Panc1 (cell line): ENCODE results near the gene HES5. TPM values are rescaled to one million over a fixed set of nuclear protein-coding genes. Genes with fewer than 3 reads are reported as not detected.

Source experiments
- ATAC-seq: fragments of 200-7000 bp; cut with Tn5 transposase; 2 replicates; pipeline ENCODE4 v1.9.1; 2020; ENCODE audit warnings: mild to moderate bottlenecking, moderate library complexity
- BruUV-seq: library from RNA; stranded (reverse); fragments of 400-500 nt; replicated peaks from 2 replicates; lab custom pipeline; 2021; lab: Mats Ljungman, UMichigan
- CTCF ChIA-PET: fragments of 300-600 bp; sonication (Branson Sonifier 250); formaldehyde crosslinking; loops from one replicate; lab custom pipeline; 2022; ENCODE audit warnings: antibody characterized with exemption; lab: Charles Lee
- POLR2A ChIA-PET: fragments of 300-600 bp; sonication (Branson Sonifier 250); formaldehyde crosslinking; loops from one replicate; lab custom pipeline; 2022; ENCODE audit warnings: antibody characterized with exemption; lab: Charles Lee
- DNase-seq: peaks from one replicate; pipeline ENCODE4 v3.0.0-alpha.2; 2010; ENCODE audit warnings: low read depth, low spot score
- H3K27ac ChIP-seq: 2 replicates; pipeline ENCODE4 v1.5.1; 2011; ENCODE audit warnings: mild to moderate bottlenecking, low read length, inconsistent platforms
- H3K27me3 ChIP-seq: fragments of 200-500 bp; sonication (Bioruptor generic); 2 replicates; pipeline ENCODE4 v1.6.0; 2014; ENCODE audit warnings: low read length, inconsistent platforms; ENCODE audit not compliant: control insufficient read depth, insufficient read depth
- H3K36me3 ChIP-seq: fragments of 200-500 bp; sonication (Bioruptor generic); 2 replicates; pipeline ENCODE4 v1.5.1; 2014; ENCODE audit warnings: inconsistent platforms, mild to moderate bottlenecking, low read length, moderate library complexity; ENCODE audit not compliant: control insufficient read depth, insufficient read depth
- H3K4me1 ChIP-seq: 2 replicates; pipeline ENCODE4 v1.5.1; 2011; ENCODE audit warnings: inconsistent platforms, mild to moderate bottlenecking, low read length, moderate library complexity; ENCODE audit not compliant: control insufficient read depth, insufficient read depth
- H3K4me3 ChIP-seq, 2 experiments: 2 replicates each; pipeline ENCODE4 v1.5.1; 2011 to 2012; ENCODE audit warnings: low read depth in 2 of 2, low read length in 2 of 2, mild to moderate bottlenecking in 2 of 2, inconsistent platforms in 1 of 2, moderate library complexity in 1 of 2
- H3K9me3 ChIP-seq: fragments of 200-500 bp; sonication (Bioruptor generic); 2 replicates; pipeline ENCODE4 v1.5.1; 2014; ENCODE audit warnings: low read depth, mild to moderate bottlenecking, inconsistent platforms, low read length, moderate library complexity; ENCODE audit not compliant: control insufficient read depth, insufficient read depth
- POLR2AphosphoS5 ChIP-seq: IDR thresholded peaks from 2 replicates; pipeline ENCODE4 v1.6.1; 2012; ENCODE audit warnings: mild to moderate bottlenecking, low read depth, low read length, moderate library complexity
- SIN3A ChIP-seq: IDR thresholded peaks from 2 replicates; pipeline ENCODE4 v1.6.1; 2012; ENCODE audit warnings: low read depth, mild to moderate bottlenecking, low read length, moderate library complexity, borderline replicate concordance; ENCODE audit not compliant: insufficient read depth
- TCF7L2 ChIP-seq: IDR thresholded peaks from 2 replicates; pipeline ENCODE4 v1.6.1; 2011; ENCODE audit warnings: mild to moderate bottlenecking, low read depth, low read length, inconsistent platforms
- in situ Hi-C: cut with HindIII; loops from 2 replicates; pipeline ENCODE4 v1.10.0; 2016; ENCODE audit warnings: low sequenced_read_pairs, low pct_unique_long_range_greater_than_20kb
- intact Hi-C: fragments of 100-400 bp; cut with micrococcal nuclease; formaldehyde crosslinking; loops from one replicate; pipeline ENCODE4 v1.10.0; 2022; ENCODE audit not compliant: unreplicated experiment
- total RNA-seq: library from RNA; stranded (reverse); gene quantifications from one replicate; pipeline ENCODE4 v1.2.1, GENCODE V29; 2021; ENCODE audit not compliant: unreplicated experiment
- TF ChIP-seq, protein P1 (sequence below), 2 experiments: IDR thresholded peaks; 2 replicates each; pipeline ENCODE4 v1.6.1; 2011 to 2012; ENCODE audit warnings: low read depth in 2 of 2, control low read depth in 1 of 2, low read length in 1 of 2, mild to moderate bottlenecking in 1 of 2, moderate library complexity in 1 of 2; ENCODE audit not compliant: insufficient read depth in 1 of 2
- TF ChIP-seq, protein P2 (sequence below): fragments of 450-650 bp; IDR thresholded peaks from 2 replicates; pipeline ENCODE4 v1.5.1; 2017; ENCODE audit warnings: mild to moderate bottlenecking

HES5 gene
- total RNA-seq, 1 experiment from 2014 or later = not detected

DNA sequence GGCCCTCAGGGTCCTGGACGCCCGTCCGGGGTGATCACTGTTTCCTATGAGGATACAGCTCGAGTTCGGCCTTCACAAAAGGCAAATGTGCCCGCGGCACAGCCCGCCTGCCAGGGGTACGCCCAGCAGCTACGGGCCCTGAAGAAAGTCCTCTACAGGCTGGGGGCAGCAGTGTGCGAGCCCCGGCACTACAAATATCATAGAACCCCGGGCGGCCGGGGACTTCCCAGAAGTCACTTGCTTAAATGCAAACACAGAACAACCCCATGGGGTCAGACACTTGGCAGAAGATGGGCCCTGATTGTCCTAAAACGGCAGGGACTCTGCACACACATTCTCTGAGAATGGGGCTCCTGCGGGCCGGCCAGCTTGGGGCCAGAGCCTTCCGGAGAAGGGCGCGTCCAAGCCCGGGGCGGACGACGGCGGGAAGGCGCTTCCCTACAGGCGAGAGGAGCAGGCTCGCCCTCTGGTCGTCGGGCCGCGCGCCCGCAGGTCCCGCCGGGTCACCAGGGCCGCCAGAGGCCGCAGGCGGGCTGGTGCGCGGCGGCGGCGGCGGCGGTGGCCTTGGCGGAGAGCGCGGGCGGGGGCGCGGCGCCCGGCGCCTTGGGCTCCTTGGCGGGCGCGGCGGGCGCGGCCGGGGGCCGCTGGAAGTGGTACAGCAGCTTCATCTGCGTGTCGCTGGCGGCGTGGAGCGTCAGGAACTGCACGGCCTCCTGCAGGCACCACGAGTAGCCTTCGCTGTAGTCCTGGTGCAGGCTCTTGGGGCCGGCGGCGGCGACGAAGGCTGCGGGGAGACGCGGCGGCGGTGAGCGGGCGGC lies 888 bp downstream of the HES5 start:
- no peak for TF ChIP-seq POLR2AphosphoS5
- TF ChIP-seq, protein P1, sequence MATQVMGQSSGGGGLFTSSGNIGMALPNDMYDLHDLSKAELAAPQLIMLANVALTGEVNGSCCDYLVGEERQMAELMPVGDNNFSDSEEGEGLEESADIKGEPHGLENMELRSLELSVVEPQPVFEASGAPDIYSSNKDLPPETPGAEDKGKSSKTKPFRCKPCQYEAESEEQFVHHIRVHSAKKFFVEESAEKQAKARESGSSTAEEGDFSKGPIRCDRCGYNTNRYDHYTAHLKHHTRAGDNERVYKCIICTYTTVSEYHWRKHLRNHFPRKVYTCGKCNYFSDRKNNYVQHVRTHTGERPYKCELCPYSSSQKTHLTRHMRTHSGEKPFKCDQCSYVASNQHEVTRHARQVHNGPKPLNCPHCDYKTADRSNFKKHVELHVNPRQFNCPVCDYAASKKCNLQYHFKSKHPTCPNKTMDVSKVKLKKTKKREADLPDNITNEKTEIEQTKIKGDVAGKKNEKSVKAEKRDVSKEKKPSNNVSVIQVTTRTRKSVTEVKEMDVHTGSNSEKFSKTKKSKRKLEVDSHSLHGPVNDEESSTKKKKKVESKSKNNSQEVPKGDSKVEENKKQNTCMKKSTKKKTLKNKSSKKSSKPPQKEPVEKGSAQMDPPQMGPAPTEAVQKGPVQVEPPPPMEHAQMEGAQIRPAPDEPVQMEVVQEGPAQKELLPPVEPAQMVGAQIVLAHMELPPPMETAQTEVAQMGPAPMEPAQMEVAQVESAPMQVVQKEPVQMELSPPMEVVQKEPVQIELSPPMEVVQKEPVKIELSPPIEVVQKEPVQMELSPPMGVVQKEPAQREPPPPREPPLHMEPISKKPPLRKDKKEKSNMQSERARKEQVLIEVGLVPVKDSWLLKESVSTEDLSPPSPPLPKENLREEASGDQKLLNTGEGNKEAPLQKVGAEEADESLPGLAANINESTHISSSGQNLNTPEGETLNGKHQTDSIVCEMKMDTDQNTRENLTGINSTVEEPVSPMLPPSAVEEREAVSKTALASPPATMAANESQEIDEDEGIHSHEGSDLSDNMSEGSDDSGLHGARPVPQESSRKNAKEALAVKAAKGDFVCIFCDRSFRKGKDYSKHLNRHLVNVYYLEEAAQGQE (IDR thresholded peaks at IDR 0.05; ENCODE audit: insufficient read depth in 1 of 2, low read depth in 2 of 2, low read length in 1 of 2) = no peak
- TF ChIP-seq TCF7L2 = no peak
- TF ChIP-seq, protein P2, sequence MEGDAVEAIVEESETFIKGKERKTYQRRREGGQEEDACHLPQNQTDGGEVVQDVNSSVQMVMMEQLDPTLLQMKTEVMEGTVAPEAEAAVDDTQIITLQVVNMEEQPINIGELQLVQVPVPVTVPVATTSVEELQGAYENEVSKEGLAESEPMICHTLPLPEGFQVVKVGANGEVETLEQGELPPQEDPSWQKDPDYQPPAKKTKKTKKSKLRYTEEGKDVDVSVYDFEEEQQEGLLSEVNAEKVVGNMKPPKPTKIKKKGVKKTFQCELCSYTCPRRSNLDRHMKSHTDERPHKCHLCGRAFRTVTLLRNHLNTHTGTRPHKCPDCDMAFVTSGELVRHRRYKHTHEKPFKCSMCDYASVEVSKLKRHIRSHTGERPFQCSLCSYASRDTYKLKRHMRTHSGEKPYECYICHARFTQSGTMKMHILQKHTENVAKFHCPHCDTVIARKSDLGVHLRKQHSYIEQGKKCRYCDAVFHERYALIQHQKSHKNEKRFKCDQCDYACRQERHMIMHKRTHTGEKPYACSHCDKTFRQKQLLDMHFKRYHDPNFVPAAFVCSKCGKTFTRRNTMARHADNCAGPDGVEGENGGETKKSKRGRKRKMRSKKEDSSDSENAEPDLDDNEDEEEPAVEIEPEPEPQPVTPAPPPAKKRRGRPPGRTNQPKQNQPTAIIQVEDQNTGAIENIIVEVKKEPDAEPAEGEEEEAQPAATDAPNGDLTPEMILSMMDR = no peak; the same call in 1 of the 2 replicates
- no peak for TF ChIP-seq SIN3A
- H3K36me3 ChIP-seq = no peaks in the 10 kb centered on the region; the same call in 1 of the 2 replicates
- intact Hi-C loops (no loop called here), in situ Hi-C loops (no loop called here)
- H3K4me3 ChIP-seq = peak overlapping the region in 1 of 2 experiments; percentile 26; a peak in 1 of 4 replicates
- DNase-seq (no peak), ATAC-seq (peak; percentile 9)
- H3K9me3 ChIP-seq = no peaks in the 10 kb centered on the region
- BruUV-seq = no TSS peak
- no peaks in the 10 kb centered on the region for H3K27me3 ChIP-seq
- POLR2A ChIA-PET = no interaction called here
- CTCF ChIA-PET = no interaction called here
- H3K27ac ChIP-seq = peak overlapping the region; percentile 31; the same call in 1 of the 2 replicates
- peaks cover 46% of the 10 kb centered on the region for H3K4me1 ChIP-seq

GRCh38 chr1:2528611-2528965 lies 1.5 kb downstream of the HES5 start:
- intact Hi-C loops (no loop called here), in situ Hi-C loops (no loop called here)
- Histone ChIP-seq H3K4me3 (no peak overlapping the region), H3K36me3 (no peaks in the 10 kb centered on the region; the same call in 1 of the 2 replicates), H3K27ac (no peak overlapping the region), H3K4me1 (peaks cover 46% of the 10 kb centered on the region), H3K27me3 (no peaks in the 10 kb centered on the region), H3K9me3 (no peaks in the 10 kb centered on the region)
- ChIA-PET POLR2A (no interaction called here), CTCF (no interaction called here)
- DNase-seq (no peak), ATAC-seq (no peak)
- BruUV-seq = no TSS peak
- TF ChIP-seq TCF7L2 (no peak), SIN3A (no peak), POLR2AphosphoS5 (no peak)
- TF ChIP-seq, protein P2 = no peak
- TF ChIP-seq, protein P1 (IDR thresholded peaks at IDR 0.05; ENCODE audit: insufficient read depth in 1 of 2, low read depth in 2 of 2, low read length in 1 of 2) = no peak
